Ishikawa (cell line): Measurements from ENCODE around the gene F13B.

ENCODE experiments used
- CEBPB ChIP-seq: IDR thresholded peaks from 2 replicates; pipeline ENCODE4 v1.6.1; 2012
- CREB1 ChIP-seq: IDR thresholded peaks from 2 replicates; pipeline ENCODE4 v1.6.1; 2012; ENCODE audit warnings: low read depth
- EGR1 ChIP-seq: IDR thresholded peaks from 2 replicates; pipeline ENCODE4 v1.6.1; 2012
- EP300 ChIP-seq: IDR thresholded peaks from 2 replicates; pipeline ENCODE4 v1.6.1; 2012; ENCODE audit warnings: borderline replicate concordance
- FOXM1 ChIP-seq: IDR thresholded peaks from 2 replicates; pipeline ENCODE4 v1.6.1; 2012; ENCODE audit warnings: low read depth, borderline replicate concordance
- MAX ChIP-seq: IDR thresholded peaks from 2 replicates; pipeline ENCODE4 v1.6.1; 2012
- NFIC ChIP-seq: IDR thresholded peaks from 2 replicates; pipeline ENCODE4 v1.6.1; 2012
- RAD21 ChIP-seq: IDR thresholded peaks from 2 replicates; pipeline ENCODE4 v1.6.1; 2012; ENCODE audit warnings: low read depth
- REST ChIP-seq: IDR thresholded peaks from 2 replicates; pipeline ENCODE4 v1.6.1; 2012; ENCODE audit warnings: low read depth, mild to moderate bottlenecking
- TAF1 ChIP-seq: IDR thresholded peaks from 2 replicates; pipeline ENCODE4 v1.6.1; 2012; ENCODE audit warnings: low read depth, mild to moderate bottlenecking
- TCF12 ChIP-seq: IDR thresholded peaks from 2 replicates; pipeline ENCODE4 v1.6.1; 2012; ENCODE audit warnings: low read depth
- TEAD4 ChIP-seq: IDR thresholded peaks from 2 replicates; pipeline ENCODE4 v1.6.1; 2012
- USF1 ChIP-seq: IDR thresholded peaks from 2 replicates; pipeline ENCODE4 v1.6.1; 2012
- YY1 ChIP-seq: IDR thresholded peaks from 2 replicates; pipeline ENCODE4 v1.6.1; 2012; ENCODE audit warnings: low read depth
- ZBTB7A ChIP-seq: IDR thresholded peaks from 2 replicates; pipeline ENCODE4 v1.6.1; 2012; ENCODE audit warnings: low read depth

The F13B gene

GRCh38 chr1:197101978-197102377, 34.9 kb upstream of the F13B start:
- TF ChIP-seq TAF1 = no peak
- TF ChIP-seq EP300 = no peak
- TF ChIP-seq REST = no peak
- no peak for TF ChIP-seq NFIC
- TF ChIP-seq MAX = no peak
- TF ChIP-seq CEBPB = no peak
- TF ChIP-seq FOXM1 = no peak
- no peak for TF ChIP-seq USF1
- no peak for TF ChIP-seq RAD21
- TF ChIP-seq TEAD4 = no peak
- no peak for TF ChIP-seq ZBTB7A
- no peak for TF ChIP-seq TCF12
- no peak for TF ChIP-seq YY1
- no peak for TF ChIP-seq EGR1
- TF ChIP-seq CREB1 = no peak

- TF ChIP-seq TEAD4 (no peak), EP300 (no peak), USF1 (no peak), FOXM1 (no peak), EGR1 (no peak), CREB1 (no peak), RAD21 (no peak), CEBPB (no peak), NFIC (no peak), ZBTB7A (no peak), TCF12 (no peak), YY1 (no peak), TAF1 (no peak)
These were observed 33.6 kb upstream of the F13B start for GRCh38 chr1:197100677-197101076.

GRCh38 chr1:197099444-197099843, 32.4 kb upstream of the F13B start:
- no peak for TF ChIP-seq CREB1
- no peak for TF ChIP-seq RAD21
- no peak for TF ChIP-seq NFIC
- TF ChIP-seq MAX = no peak
- TF ChIP-seq ZBTB7A = no peak
- TF ChIP-seq USF1 = no peak
- TF ChIP-seq EGR1 = no peak
- no peak for TF ChIP-seq EP300
- TF ChIP-seq TEAD4 = no peak
- no peak for TF ChIP-seq CEBPB
- TF ChIP-seq FOXM1 = no peak
- TF ChIP-seq TCF12 = no peak
- no peak for TF ChIP-seq TAF1
- no peak for TF ChIP-seq YY1
- no peak for TF ChIP-seq REST

GRCh38 chr1:197096137-197096536, 29.1 kb upstream of the F13B start:
- no peak for TF ChIP-seq FOXM1
- TF ChIP-seq YY1 = no peak
- no peak for TF ChIP-seq USF1
- TF ChIP-seq CREB1 = no peak
- TF ChIP-seq TCF12 = no peak
- TF ChIP-seq EP300 = no peak
- no peak for TF ChIP-seq TAF1
